Endodermal cell (in vitro differentiated cells): ENCODE measurements around the gene ADAMTS2. TPM values are rescaled to one million over a fixed set of nuclear protein-coding genes. Genes with fewer than 3 reads are reported as not detected.
"Not testable (repeated sequence)": the region's sequence is repeated elsewhere in the genome, so short reads cannot be mapped to it uniquely, and the experiment has no call there.

Experiments used
- DNase-seq: peaks from one replicate; pipeline ENCODE4 v3.0.0-alpha.2; 2017
- H3K27ac ChIP-seq: 2 replicates; pipeline ENCODE4 v1.5.1; 2013; ENCODE audit warnings: mild to moderate bottlenecking, low read depth, low read length, moderate library complexity
- H3K27me3 ChIP-seq: 2 replicates; pipeline ENCODE4 v1.6.1; 2013; ENCODE audit warnings: mild to moderate bottlenecking, low read length, moderate library complexity; ENCODE audit not compliant: insufficient read depth, control insufficient read depth, poor library complexity, severe bottlenecking
- H3K36me3 ChIP-seq: 2 replicates; pipeline ENCODE4 v1.7.0; 2013; ENCODE audit warnings: mild to moderate bottlenecking, low read length, moderate library complexity; ENCODE audit not compliant: control insufficient read depth, insufficient read depth
- H3K4me1 ChIP-seq: one replicate; pipeline ENCODE4 v1.7.0; 2013; ENCODE audit warnings: low read length; ENCODE audit not compliant: control insufficient read depth, insufficient read depth
- H3K4me3 ChIP-seq: 2 replicates; pipeline ENCODE4 v1.5.1; 2013; ENCODE audit warnings: mild to moderate bottlenecking, low read length, moderate library complexity
- H3K9ac ChIP-seq: 2 replicates; pipeline ENCODE4 v1.6.1; 2013; ENCODE audit warnings: mild to moderate bottlenecking, low read length, moderate library complexity; ENCODE audit not compliant: poor library complexity, severe bottlenecking; ENCODE audit errors: extremely low read depth
- H3K9me3 ChIP-seq: 2 replicates; pipeline ENCODE4 v1.6.1; 2013; ENCODE audit warnings: mild to moderate bottlenecking, low read length, moderate library complexity; ENCODE audit not compliant: control insufficient read depth
- H3K27ac Mint-ChIP-seq: 2 replicates; pipeline ENCODE4 v1.8.0; 2020; ENCODE audit warnings: mixed read lengths
- H3K27me3 Mint-ChIP-seq: 2 replicates; pipeline ENCODE4 v1.8.0; 2021; ENCODE audit warnings: mild to moderate bottlenecking, mixed read lengths; ENCODE audit not compliant: insufficient read depth
- H3K36me3 Mint-ChIP-seq: 2 replicates; pipeline ENCODE4 v1.8.0; 2020; ENCODE audit warnings: low read depth, mixed read lengths
- H3K4me1 Mint-ChIP-seq: 2 replicates; pipeline ENCODE4 v1.8.0; 2020; ENCODE audit warnings: mixed read lengths
- H3K4me3 Mint-ChIP-seq: 2 replicates; pipeline ENCODE4 v1.8.0; 2020; ENCODE audit warnings: mild to moderate bottlenecking, moderate library complexity, mixed read lengths
- H3K9me3 Mint-ChIP-seq: 2 replicates; pipeline ENCODE4 v1.8.0; 2020; ENCODE audit warnings: mild to moderate bottlenecking, mixed read lengths
- WGBS, 2 experiments: methylation state at CpG; one replicate each; pipeline versions ENCODE4 v1.1.5 to v1.1.7; 2013; ENCODE audit warnings: missing lambda C conversion rate in 2 of 2, mixed read lengths in 1 of 2; ENCODE audit not compliant: insufficient coverage in 1 of 2, insufficient read length in 1 of 2; 5-methylcytosine and 5-hydroxymethylcytosine counted together
- total RNA-seq, 2 donors: library from RNA; stranded (reverse); fragmentation: NEBNext Ultra II Directional in 1 of 2; extraction: Animal tissue kit (Norgen Biotek cat#: 25700) in 1 of 2; gene quantifications; 2 replicates in 1 of 2; 3 replicates in 1 of 2; pipeline ENCODE4 v1.2.1, GENCODE V29; 2021
- TF ChIP-seq, protein P1 (sequence below): fragments of 200-600 bp; sonication (generic); conservative IDR thresholded peaks from 2 replicates; pipeline ENCODE4 v1.5.0; 2021; ENCODE audit warnings: antibody characterized with exemption, mild to moderate bottlenecking

ADAMTS2 gene
- total RNA-seq, 2 donors from 2014 or later: 1.2 to 2.6 TPM

DNA sequence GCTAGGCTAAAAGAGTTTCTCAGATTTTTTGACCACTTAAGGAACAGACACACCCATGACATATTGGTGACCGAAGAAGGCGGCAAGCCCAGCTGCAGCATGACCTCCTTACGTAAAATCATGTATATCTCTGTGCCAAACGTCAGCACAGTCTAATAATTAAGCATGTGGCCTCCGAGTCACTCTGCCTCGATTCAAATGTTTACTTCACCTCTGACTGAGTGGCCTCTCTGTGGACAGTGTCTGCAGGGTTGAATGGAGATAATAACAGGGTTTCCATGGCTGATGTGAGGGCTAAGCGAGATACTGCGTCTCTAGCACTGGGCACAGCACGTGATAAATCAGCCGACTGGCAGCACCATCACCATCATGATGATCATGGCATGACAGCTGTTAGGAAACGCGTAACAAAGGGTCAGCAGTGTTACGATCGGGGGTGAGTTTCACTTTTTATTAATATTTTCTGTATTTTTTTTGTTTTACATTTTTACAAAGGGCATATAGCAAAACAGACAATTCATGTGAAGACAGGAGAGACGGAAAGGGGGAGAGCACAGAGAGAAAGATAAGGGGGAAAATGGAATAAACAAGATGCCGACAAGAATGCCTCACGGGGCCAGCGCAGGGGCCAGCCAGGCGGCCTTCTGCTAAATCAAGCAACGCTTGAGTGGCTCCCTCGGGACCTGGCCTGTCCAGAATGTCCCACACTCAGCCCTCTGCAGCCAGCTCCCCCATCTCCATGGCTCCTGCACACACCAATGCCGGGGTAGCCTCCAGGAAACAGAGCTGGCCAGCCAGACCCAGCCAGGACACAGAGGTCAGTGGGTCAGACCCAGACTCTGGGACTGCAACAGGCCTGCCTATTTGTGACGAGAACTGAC is 60.3 kb downstream of the ADAMTS2 start:
- no peaks in the 10 kb centered on the region for H3K27me3 ChIP-seq
- no peak overlapping the region for H3K27ac Mint-ChIP-seq
- no peak overlapping the region for H3K4me3 ChIP-seq
- no peaks in the 10 kb centered on the region for H3K4me1 Mint-ChIP-seq
- no peaks in the 10 kb centered on the region for H3K36me3 ChIP-seq
- H3K9me3 Mint-ChIP-seq: peaks cover 4% of the 10 kb centered on the region
- H3K9ac ChIP-seq: no peak overlapping the region
- peak overlapping the region; percentile 38 for H3K27ac ChIP-seq
- H3K4me3 Mint-ChIP-seq: no peak overlapping the region
- WGBS, 2 experiments: 90 to 91% methylated on average over 15 to 21 of the region's 23 CpGs
- H3K27me3 Mint-ChIP-seq: peaks cover 3% of the 10 kb centered on the region
- H3K9me3 ChIP-seq: no peaks in the 10 kb centered on the region
- TF ChIP-seq, protein P1, sequence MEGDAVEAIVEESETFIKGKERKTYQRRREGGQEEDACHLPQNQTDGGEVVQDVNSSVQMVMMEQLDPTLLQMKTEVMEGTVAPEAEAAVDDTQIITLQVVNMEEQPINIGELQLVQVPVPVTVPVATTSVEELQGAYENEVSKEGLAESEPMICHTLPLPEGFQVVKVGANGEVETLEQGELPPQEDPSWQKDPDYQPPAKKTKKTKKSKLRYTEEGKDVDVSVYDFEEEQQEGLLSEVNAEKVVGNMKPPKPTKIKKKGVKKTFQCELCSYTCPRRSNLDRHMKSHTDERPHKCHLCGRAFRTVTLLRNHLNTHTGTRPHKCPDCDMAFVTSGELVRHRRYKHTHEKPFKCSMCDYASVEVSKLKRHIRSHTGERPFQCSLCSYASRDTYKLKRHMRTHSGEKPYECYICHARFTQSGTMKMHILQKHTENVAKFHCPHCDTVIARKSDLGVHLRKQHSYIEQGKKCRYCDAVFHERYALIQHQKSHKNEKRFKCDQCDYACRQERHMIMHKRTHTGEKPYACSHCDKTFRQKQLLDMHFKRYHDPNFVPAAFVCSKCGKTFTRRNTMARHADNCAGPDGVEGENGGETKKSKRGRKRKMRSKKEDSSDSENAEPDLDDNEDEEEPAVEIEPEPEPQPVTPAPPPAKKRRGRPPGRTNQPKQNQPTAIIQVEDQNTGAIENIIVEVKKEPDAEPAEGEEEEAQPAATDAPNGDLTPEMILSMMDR: no peak
- H3K4me1 ChIP-seq: no peaks in the 10 kb centered on the region
- no peaks in the 10 kb centered on the region for H3K36me3 Mint-ChIP-seq
- DNase-seq: no peak

DNA sequence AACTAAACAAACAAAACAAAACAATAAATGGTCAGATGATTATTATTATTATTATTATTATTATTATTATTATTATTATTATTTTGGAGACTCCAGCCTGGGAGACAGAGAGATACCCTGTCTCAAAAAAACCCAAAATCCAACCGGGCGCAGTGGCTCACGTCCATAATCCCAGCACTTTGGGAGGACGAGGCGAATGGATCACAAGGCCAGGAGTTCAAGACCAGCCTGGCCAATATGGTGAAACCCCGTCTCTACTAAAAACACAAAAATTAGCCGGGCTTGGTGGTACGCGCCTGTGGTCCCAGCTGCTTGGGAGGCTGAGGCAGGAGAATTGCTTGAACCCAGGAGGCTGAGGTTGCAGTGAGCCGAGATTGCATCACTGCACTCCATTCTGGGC is 61.4 kb downstream of the ADAMTS2 start:
- H3K27me3 Mint-ChIP-seq, H3K9me3 ChIP-seq, H3K4me3 Mint-ChIP-seq, H3K27me3 ChIP-seq, H3K36me3 ChIP-seq, H3K27ac ChIP-seq, DNase-seq, H3K27ac Mint-ChIP-seq, H3K4me1 ChIP-seq, H3K9me3 Mint-ChIP-seq, H3K4me1 Mint-ChIP-seq, H3K4me3 ChIP-seq, H3K9ac ChIP-seq, H3K36me3 Mint-ChIP-seq: not testable (repeated sequence)
- 88 to 96% methylated on average over 4 to 10 of the region's 10 CpGs for whole genome bisulfite sequencing, 2 experiments

DNA sequence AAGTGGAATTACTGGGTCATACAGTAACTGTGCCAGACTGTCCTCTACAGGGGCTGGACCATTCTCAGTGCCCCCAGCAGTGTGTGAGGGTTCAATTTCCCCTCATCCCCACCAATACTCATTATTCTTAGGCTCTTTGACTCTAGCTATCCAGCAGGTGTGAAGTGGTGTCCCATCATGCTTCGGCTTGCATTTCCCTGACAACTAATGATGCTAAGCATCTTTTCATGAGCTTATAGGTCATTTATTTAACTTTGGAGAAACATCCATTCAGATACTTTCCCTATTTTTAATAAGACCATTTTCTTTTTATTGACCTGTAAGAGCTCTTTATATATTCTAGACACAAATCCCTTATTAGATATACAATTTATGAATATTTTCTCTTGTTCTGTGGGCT is 63.6 kb downstream of the ADAMTS2 start:
- Histone ChIP-seq H3K27me3 (no peaks in the 10 kb centered on the region), H3K4me1 (no peaks in the 10 kb centered on the region), H3K9ac (no peak overlapping the region), H3K27ac (no peak overlapping the region), H3K36me3 (no peaks in the 10 kb centered on the region), H3K4me3 (no peak overlapping the region), H3K9me3 (no peaks in the 10 kb centered on the region)
- TF ChIP-seq, protein P1: no peak
- Mint-ChIP-seq H3K4me3 (no peak overlapping the region), H3K4me1 (no peaks in the 10 kb centered on the region), H3K9me3 (peaks cover 4% of the 10 kb centered on the region), H3K27me3 (no peaks in the 10 kb centered on the region), H3K27ac (no peak overlapping the region), H3K36me3 (no peaks in the 10 kb centered on the region)
- 86 to 100% methylated on average over 1 of the region's 1 CpG for WGBS, 2 experiments
- DNase-seq: no peak
